NT2/D1 (cell line): ENCODE data around the gene C10orf95.

Source experiments
- YY1 ChIP-seq: IDR thresholded peaks from 2 replicates; pipeline ENCODE4 v1.6.1; 2011; ENCODE audit not compliant: insufficient read length, insufficient read depth
- ZNF274 ChIP-seq: IDR thresholded peaks from 2 replicates; pipeline ENCODE4 v1.6.1; 2011; ENCODE audit warnings: mild to moderate bottlenecking, low read depth, low read length

GRCh38 chr10:102426803-102427287 lies 24.5 kb downstream of the C10orf95 start:
- TF ChIP-seq YY1 (no peak), ZNF274 (no peak)
